K562 (cell line): ENCODE measurements around the gene NAIF1.
"Not testable (repeated sequence)": the region's sequence is repeated elsewhere in the genome, so short reads cannot be mapped to it uniquely, and the experiment has no call there.

Source experiments
- CTCF ChIP-seq, 3 experiments: IDR thresholded peaks in 2 of 3; conservative IDR thresholded peaks in 1 of 3; 2 replicates each; pipeline ENCODE4 v1.5.1; 2011 to 2012; ENCODE audit warnings: low read length in 3 of 3, mild to moderate bottlenecking in 3 of 3, control low read depth in 2 of 3, improper control_type of control experiment in 1 of 3, inconsistent platforms in 1 of 3, low read depth in 1 of 3, mixed read lengths in 1 of 3, moderate library complexity in 1 of 3; ENCODE audit not compliant: insufficient read depth in 2 of 3
- ETS2 ChIP-seq: IDR thresholded peaks from 2 replicates; pipeline ENCODE4 v1.6.1; 2016; ENCODE audit warnings: borderline replicate concordance, missing genetic modification characterization, mild to moderate bottlenecking, moderate library complexity, missing compliant biosample characterization; ENCODE audit not compliant: poor library complexity, severe bottlenecking
- FOXK1 ChIP-seq: sonication (generic); formaldehyde crosslinking; IDR thresholded peaks from 2 replicates; pipeline ENCODE4 v1.8.0; 2022; ENCODE audit warnings: missing genetic modification reagents, mild to moderate bottlenecking, borderline replicate concordance
- MGA ChIP-seq: fragments of 450-650 bp; IDR thresholded peaks from 2 replicates; pipeline ENCODE4 v1.6.1; 2016; ENCODE audit warnings: mild to moderate bottlenecking, moderate library complexity
- POLR2AphosphoS5 ChIP-seq: IDR thresholded peaks from 2 replicates; pipeline ENCODE4 v1.6.1; 2011; ENCODE audit warnings: mild to moderate bottlenecking, low read depth, low read length, moderate library complexity; ENCODE audit not compliant: control insufficient read depth, insufficient read depth
- ZNF143 ChIP-seq: sonication (generic); formaldehyde crosslinking; IDR thresholded peaks from 2 replicates; pipeline ENCODE4 v1.9.0; 2022; ENCODE audit warnings: mild to moderate bottlenecking, missing genetic modification reagents

GRCh38 chr9:128023671-128024070, 43.4 kb downstream of the NAIF1 start:
- TF ChIP-seq POLR2AphosphoS5; MGA; CTCF (IDR thresholded peaks at IDR 0.05 in 2 of 3, conservative IDR thresholded peaks at IDR 0.05 in 1 of 3; ENCODE audit: insufficient read depth in 2 of 3, low read depth in 1 of 3, low read length in 3 of 3); ZNF143; ETS2; FOXK1: not testable (repeated sequence)
